Skeletal muscle tissue (tissue), 4 donors: ENCODE measurements around the gene GMPR. TPM values are rescaled to one million over a fixed set of nuclear protein-coding genes. Genes with fewer than 3 reads are reported as not detected.

Experiments used
- H3K27ac ChIP-seq: one replicate; pipeline ENCODE4 v1.7.0; 2013; ENCODE audit warnings: mild to moderate bottlenecking, low read depth, low read length, inconsistent platforms
- H3K27me3 ChIP-seq, 3 donors: one replicate each; pipeline ENCODE4 v1.7.0; 2013; ENCODE audit warnings: low read length in 3 of 3; ENCODE audit not compliant: control insufficient read depth in 3 of 3, insufficient read depth in 3 of 3
- H3K36me3 ChIP-seq, 3 donors: one replicate each; pipeline ENCODE4 v1.7.0; 2013; ENCODE audit warnings: low read length in 3 of 3; ENCODE audit not compliant: control insufficient read depth in 3 of 3, insufficient read depth in 3 of 3
- H3K4me1 ChIP-seq, 3 donors: one replicate each; pipeline ENCODE4 v1.7.0; 2013; ENCODE audit warnings: low read length in 3 of 3, mild to moderate bottlenecking in 3 of 3; ENCODE audit not compliant: control insufficient read depth in 3 of 3, insufficient read depth in 3 of 3
- H3K4me3 ChIP-seq, 3 donors: one replicate each; pipeline ENCODE4 v1.7.0; 2013; ENCODE audit warnings: low read length in 3 of 3
- H3K9ac ChIP-seq, 3 donors: one replicate each; pipeline ENCODE4 v1.7.0; 2013; ENCODE audit warnings: low read length in 3 of 3, mild to moderate bottlenecking in 3 of 3, moderate library complexity in 2 of 3, low read depth in 1 of 3
- H3K9me3 ChIP-seq, 3 donors: one replicate each; pipeline ENCODE4 v1.7.0; 2013; ENCODE audit warnings: low read length in 3 of 3; ENCODE audit not compliant: control insufficient read depth in 3 of 3
- total RNA-seq: library from RNA; depleted of rRNA; stranded (reverse); fragments of >200 nt; gene quantifications from one replicate; pipeline ENCODE4 v1.2.3, GENCODE V29; 2014
- donor health status: Osteomylitis.

Gene GMPR
- total RNA-seq, 1 donor from 2014 or later: 26.1 TPM

DNA sequence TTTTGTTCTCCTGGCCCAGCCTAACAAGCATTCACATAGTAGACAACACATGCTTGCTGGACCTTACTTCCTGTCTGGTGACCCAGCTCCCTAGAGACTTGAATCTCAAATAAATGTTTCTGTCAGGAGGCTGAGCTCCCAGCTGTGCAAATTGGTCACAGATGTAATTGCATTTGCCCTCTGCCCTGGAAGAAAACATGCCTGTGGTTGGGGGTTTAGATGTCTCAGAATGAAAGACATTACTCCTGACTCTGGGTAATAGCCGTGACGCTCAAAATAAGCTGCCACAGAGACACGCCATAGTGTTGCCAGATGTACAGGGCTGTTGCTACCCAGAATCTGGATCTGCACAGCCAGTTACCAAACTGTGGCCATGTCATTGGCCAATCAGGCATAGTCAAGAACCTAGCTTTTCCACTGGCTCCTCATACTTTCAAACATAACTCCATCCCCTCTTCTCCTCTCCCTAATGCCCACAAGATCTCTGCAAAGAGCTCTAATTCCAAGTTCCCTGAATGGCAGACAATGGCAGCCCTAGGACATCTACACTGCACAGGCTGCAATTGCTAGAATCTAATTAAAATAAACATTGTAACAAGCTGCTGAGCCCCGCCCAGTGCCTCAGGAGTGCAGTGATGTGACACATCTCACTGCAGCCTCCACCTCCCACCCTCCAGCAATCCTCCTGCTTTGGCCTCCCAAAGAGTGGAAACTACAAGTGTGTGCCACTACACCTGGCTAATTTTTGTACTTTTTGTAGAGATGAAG is 32.8 kb upstream of the GMPR start:
- peaks cover 4 to 13% (median 10%) of the 10 kb centered on the region in 3 donors for H3K4me1 ChIP-seq
- H3K36me3 ChIP-seq: no peaks in the 10 kb centered on the region
- H3K9ac ChIP-seq: no peak overlapping the region
- peaks cover 0 to 3% (median 3%) of the 10 kb centered on the region in 3 donors for H3K27me3 ChIP-seq
- no peaks in the 10 kb centered on the region for H3K9me3 ChIP-seq
- H3K27ac ChIP-seq: peak overlapping the region; percentile 17
- H3K4me3 ChIP-seq: no peak overlapping the region

DNA sequence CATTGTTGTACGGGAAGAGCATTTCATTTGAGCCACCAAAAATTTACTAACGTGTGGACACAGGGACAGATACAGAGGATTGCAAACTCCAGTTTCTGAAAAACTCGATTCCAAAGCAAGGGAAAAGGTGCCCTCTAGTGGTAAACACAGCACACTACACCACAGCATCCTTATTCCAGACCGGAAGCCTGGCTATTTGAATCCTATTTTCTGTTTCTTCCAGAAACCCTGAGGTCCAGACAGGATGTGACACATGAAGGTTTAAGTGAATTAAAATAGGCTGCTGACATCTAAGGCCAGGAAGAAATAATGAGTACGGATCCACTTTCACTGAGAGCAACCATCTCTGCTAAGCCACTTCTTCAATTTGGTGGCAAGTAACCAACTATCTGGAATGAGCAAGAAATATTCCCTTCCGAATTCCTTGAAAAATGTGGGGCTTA is 31.8 kb upstream of the GMPR start:
- no peak overlapping the region for H3K9ac ChIP-seq

DNA sequence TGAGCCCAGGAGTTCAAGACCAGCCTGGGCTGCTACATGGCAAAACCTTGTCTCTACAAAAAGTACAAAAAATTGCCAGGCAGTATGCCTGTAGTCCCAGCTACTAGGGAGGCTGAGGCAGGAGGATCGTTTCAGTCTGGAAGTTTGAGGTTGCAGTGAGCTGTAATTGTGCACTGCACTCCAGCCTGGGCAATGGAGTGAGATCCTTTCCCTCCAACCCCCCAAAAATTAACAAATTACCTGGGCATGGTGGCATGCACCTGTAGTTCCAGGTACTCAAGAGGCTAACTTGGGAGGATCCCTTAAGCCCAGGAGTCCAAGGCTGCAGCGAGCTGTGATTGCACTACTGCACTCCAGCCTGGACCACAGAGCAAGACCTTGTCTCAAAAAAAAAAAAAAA is 29.4 kb upstream of the GMPR start:
- Histone ChIP-seq H3K9me3 (no peaks in the 10 kb centered on the region), H3K4me3 (no peak overlapping the region), H3K27ac (no peak overlapping the region)

More for the DNA sequence above, 31.8 kb upstream of the GMPR start:
- Histone ChIP-seq H3K27me3 (peaks cover 0 to 3% (median 3%) of the 10 kb centered on the region in 3 donors), H3K27ac (no peak overlapping the region), H3K36me3 (no peaks in the 10 kb centered on the region), H3K9me3 (no peaks in the 10 kb centered on the region), H3K4me1 (peaks cover 3 to 10% (median 6%) of the 10 kb centered on the region in 3 donors), H3K4me3 (no peak overlapping the region)

GRCh38 chr6:16209539-16209938 is 28.8 kb upstream of the GMPR start:
- Histone ChIP-seq H3K9ac (no peak overlapping the region), H3K27ac (no peak overlapping the region), H3K9me3 (no peaks in the 10 kb centered on the region), H3K4me1 (peaks cover 3 to 10% (median 6%) of the 10 kb centered on the region in 3 donors), H3K27me3 (peaks cover 0 to 3% (median 3%) of the 10 kb centered on the region in 3 donors), H3K36me3 (no peaks in the 10 kb centered on the region), H3K4me3 (no peak overlapping the region)

More for the DNA sequence above, 29.4 kb upstream of the GMPR start:
- Histone ChIP-seq H3K9ac (no peak overlapping the region), H3K27me3 (peaks cover 0 to 3% (median 3%) of the 10 kb centered on the region in 3 donors), H3K36me3 (no peaks in the 10 kb centered on the region), H3K4me1 (peaks cover 3 to 10% (median 6%) of the 10 kb centered on the region in 3 donors)

- peaks cover 3 to 5% (median 3%) of the 10 kb centered on the region in 3 donors for H3K27me3 ChIP-seq
- H3K9ac ChIP-seq: no peak overlapping the region
- H3K27ac ChIP-seq: no peak overlapping the region
- H3K36me3 ChIP-seq: no peaks in the 10 kb centered on the region
- no peak overlapping the region for H3K4me3 ChIP-seq
- no peaks in the 10 kb centered on the region for H3K9me3 ChIP-seq
- H3K4me1 ChIP-seq: peaks cover 0 to 5% (median 0%) of the 10 kb centered on the region in 3 donors
Observed at GRCh38 chr6:16212276-16212675, 26.1 kb upstream of the GMPR start.

DNA sequence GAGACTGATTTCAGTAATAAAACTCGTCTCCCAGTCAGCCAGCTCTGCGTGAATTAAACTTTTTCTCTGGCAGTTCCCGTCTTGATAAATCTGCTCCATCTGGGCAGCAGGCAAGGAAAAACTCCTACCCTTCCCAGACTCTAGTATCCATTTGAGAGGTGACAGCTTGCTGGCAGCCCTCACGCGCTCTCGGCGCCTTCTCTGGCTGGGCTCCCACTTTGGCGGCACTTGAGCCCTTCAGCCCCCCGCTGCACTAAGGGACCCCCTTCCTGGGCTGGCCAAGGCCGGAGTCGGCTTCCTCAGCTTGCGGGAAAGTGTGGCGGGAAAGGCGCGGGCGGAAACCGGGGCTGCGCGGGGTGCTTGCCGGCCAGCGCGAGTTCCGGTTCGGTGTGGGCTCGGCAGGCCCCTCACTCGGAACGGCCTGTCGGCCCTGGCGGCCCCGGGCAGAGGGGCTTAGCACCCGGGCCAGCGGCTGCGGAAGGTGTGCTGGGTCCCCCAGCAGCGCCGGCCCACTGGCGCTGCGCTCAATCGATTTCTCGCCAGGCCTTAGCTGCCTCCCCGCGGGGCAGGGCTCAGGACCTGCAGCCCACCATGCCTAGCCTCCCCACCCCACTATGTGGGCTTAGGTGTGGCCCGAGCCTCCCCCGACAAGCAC is 21.8 kb upstream of the GMPR start:
- Histone ChIP-seq H3K27me3 (peaks cover 0 to 5% (median 0%) of the 10 kb centered on the region in 3 donors), H3K4me1 (peaks cover 0 to 5% (median 0%) of the 10 kb centered on the region in 3 donors), H3K36me3 (no peaks in the 10 kb centered on the region), H3K9ac (peak overlapping the region in 1 of 3 donors; percentile 5), H3K9me3 (no peaks in the 10 kb centered on the region), H3K27ac (no peak overlapping the region), H3K4me3 (peak overlapping the region in 2 of 3 donors; percentile 41 to 43)

- H3K4me3 ChIP-seq: no peak overlapping the region
- H3K9ac ChIP-seq: no peak overlapping the region
- peaks cover 0 to 5% (median 0%) of the 10 kb centered on the region in 3 donors for H3K27me3 ChIP-seq
- H3K36me3 ChIP-seq: no peaks in the 10 kb centered on the region
- H3K27ac ChIP-seq: no peak overlapping the region
- H3K9me3 ChIP-seq: no peaks in the 10 kb centered on the region
- peaks cover 0 to 5% (median 0%) of the 10 kb centered on the region in 3 donors for H3K4me1 ChIP-seq
Observed at GRCh38 chr6:16217156-16217721, 21.1 kb upstream of the GMPR start.

DNA sequence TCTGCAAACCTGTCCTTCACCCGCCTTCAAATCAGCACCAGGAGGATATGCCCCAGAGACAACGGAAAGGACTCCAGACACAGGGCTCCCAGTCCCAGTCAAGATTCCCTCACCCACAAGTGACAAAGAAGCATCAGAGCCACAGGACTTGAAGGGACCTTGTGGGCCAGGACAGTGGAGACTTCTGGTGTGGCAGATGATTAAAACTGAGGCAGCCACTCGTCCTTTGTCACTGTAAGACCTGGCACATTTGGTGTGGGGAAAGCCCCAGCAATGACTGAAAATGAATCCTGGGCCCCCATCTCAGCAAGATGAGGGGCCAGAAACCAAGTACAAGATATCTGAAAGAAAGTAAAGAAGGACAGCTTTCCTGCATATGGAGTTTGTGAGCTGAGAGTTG is 15.6 kb upstream of the GMPR start:
- Histone ChIP-seq H3K4me1 (no peaks in the 10 kb centered on the region), H3K27ac (no peak overlapping the region), H3K27me3 (no peaks in the 10 kb centered on the region), H3K9me3 (no peaks in the 10 kb centered on the region), H3K9ac (no peak overlapping the region), H3K36me3 (no peaks in the 10 kb centered on the region), H3K4me3 (no peak overlapping the region)

GRCh38 chr6:16223362-16223761 is 15.0 kb upstream of the GMPR start:
- H3K4me1 ChIP-seq: no peaks in the 10 kb centered on the region
- no peak overlapping the region for H3K4me3 ChIP-seq
- H3K27me3 ChIP-seq: no peaks in the 10 kb centered on the region
- H3K36me3 ChIP-seq: no peaks in the 10 kb centered on the region
- H3K9ac ChIP-seq: no peak overlapping the region
- H3K9me3 ChIP-seq: no peaks in the 10 kb centered on the region
- no peak overlapping the region for H3K27ac ChIP-seq

- H3K27ac ChIP-seq: no peak overlapping the region
- H3K27me3 ChIP-seq: no peaks in the 10 kb centered on the region
- H3K4me3 ChIP-seq: no peak overlapping the region
- peaks cover 0 to 3% (median 0%) of the 10 kb centered on the region in 3 donors for H3K4me1 ChIP-seq
- no peaks in the 10 kb centered on the region for H3K36me3 ChIP-seq
- no peaks in the 10 kb centered on the region for H3K9me3 ChIP-seq
- H3K9ac ChIP-seq: no peak overlapping the region
Observed at GRCh38 chr6:16224409-16224808, 14.0 kb upstream of the GMPR start.
